Neural cell (in vitro differentiated cells): ENCODE measurements around the gene IQSEC1. TPM values are rescaled to one million over a fixed set of nuclear protein-coding genes. Genes with fewer than 3 reads are reported as not detected.

Source experiments
- H2AFZ ChIP-seq: fragments of 200-600, 300-800 bp; sonication (generic), shearing (Covaris generic); 2 replicates; pipeline ENCODE4 v1.6.0; 2014; ENCODE audit warnings: low read depth, mild to moderate bottlenecking, antibody characterized with exemption, low read length, moderate library complexity
- H3F3A ChIP-seq: fragments of 200-600 bp; shearing (Covaris generic); 2 replicates; pipeline ENCODE4 v1.6.1; 2016; ENCODE audit warnings: mild to moderate bottlenecking, moderate library complexity, mixed read lengths, antibody characterized with exemption, low read length; ENCODE audit not compliant: insufficient read depth, poor library complexity, severe bottlenecking
- H3K27ac ChIP-seq: fragments of 200-600, 300-800 bp; sonication (generic), shearing (Covaris generic); 2 replicates; pipeline ENCODE4 v1.5.1; 2014; ENCODE audit warnings: mild to moderate bottlenecking, low read length, moderate library complexity
- H3K27me3 ChIP-seq: fragments of 300-800, 200-600 bp; sonication (generic), shearing (Covaris generic); 2 replicates; pipeline ENCODE4 v1.6.0; 2014; ENCODE audit warnings: mild to moderate bottlenecking, low read depth, low read length, moderate library complexity; ENCODE audit not compliant: insufficient read depth
- H3K36me3 ChIP-seq: fragments of 300-800, 200-600 bp; sonication (generic), shearing (Covaris generic); 2 replicates; pipeline ENCODE4 v1.5.1; 2014; ENCODE audit warnings: mild to moderate bottlenecking, antibody characterized with exemption, low read length, moderate library complexity; ENCODE audit not compliant: insufficient read depth
- H3K4me2 ChIP-seq: fragments of 300-800, 200-600 bp; sonication (generic), shearing (Covaris generic); 2 replicates; pipeline ENCODE4 v1.6.0; 2014; ENCODE audit warnings: mild to moderate bottlenecking, low read length
- H3K4me3 ChIP-seq: fragments of 300-800, 200-600 bp; sonication (generic), shearing (Covaris generic); 2 replicates; pipeline ENCODE4 v1.5.1; 2014; ENCODE audit warnings: mild to moderate bottlenecking, low read length, moderate library complexity
- H3K79me2 ChIP-seq: fragments of 200-600 bp; shearing (Covaris generic); replicated peaks from 2 replicates; pipeline ENCODE4 v1.6.0; 2014; ENCODE audit warnings: mild to moderate bottlenecking, low read length, moderate library complexity; ENCODE audit not compliant: insufficient read depth
- H3K9ac ChIP-seq: fragments of 300-800, 200-600 bp; sonication (generic), shearing (Covaris generic); 2 replicates; pipeline ENCODE4 v1.6.1; 2016; ENCODE audit warnings: mild to moderate bottlenecking, low read length, mixed read lengths
- H3K9me2 ChIP-seq: fragments of 200-600 bp; shearing (Covaris generic); 2 replicates; pipeline ENCODE4 v1.6.1; 2016; ENCODE audit warnings: mild to moderate bottlenecking, low read length, mixed read lengths; ENCODE audit not compliant: insufficient read depth
- H3K9me3 ChIP-seq: fragments of 200-600, 300-800 bp; sonication (generic), shearing (Covaris generic); 2 replicates; pipeline ENCODE4 v1.6.1; 2016; ENCODE audit warnings: mild to moderate bottlenecking, mixed run types, low read length, moderate library complexity, mixed read lengths
- H4K20me1 ChIP-seq: fragments of 200-600 bp; shearing (Covaris generic); 2 replicates; pipeline ENCODE4 v1.6.1; 2016; ENCODE audit warnings: mild to moderate bottlenecking, mixed run types; ENCODE audit not compliant: insufficient read depth
- EP300 ChIP-seq: fragments of 450-650 bp; conservative IDR thresholded peaks from 2 replicates; pipeline ENCODE4 v1.6.1; 2014; ENCODE audit warnings: antibody characterized with exemption, mild to moderate bottlenecking, moderate library complexity; ENCODE audit not compliant: poor library complexity, severe bottlenecking
- EZH2 ChIP-seq: fragments of 200-600, 300-800 bp; shearing (Covaris generic), sonication (generic); IDR thresholded peaks from 2 replicates; pipeline ENCODE4 v1.6.1; 2014; ENCODE audit warnings: antibody characterized with exemption, low read length, borderline replicate concordance, mild to moderate bottlenecking; ENCODE audit not compliant: insufficient read depth, poor library complexity, severe bottlenecking
- MXI1 ChIP-seq: fragments of 450-650 bp; conservative IDR thresholded peaks from 2 replicates; pipeline ENCODE4 v1.6.1; 2014; ENCODE audit warnings: antibody characterized with exemption, mild to moderate bottlenecking; ENCODE audit not compliant: poor library complexity, severe bottlenecking
- POLR2AphosphoS5 ChIP-seq: IDR thresholded peaks from 2 replicates; pipeline ENCODE4 v1.6.1; 2012
- RAD21 ChIP-seq: fragments of 450-650 bp; conservative IDR thresholded peaks from 2 replicates; pipeline ENCODE4 v1.6.1; 2014; ENCODE audit warnings: antibody characterized with exemption, mild to moderate bottlenecking, moderate library complexity
- SMC3 ChIP-seq: fragments of 450-650 bp; conservative IDR thresholded peaks from 2 replicates; pipeline ENCODE4 v1.6.1; 2014; ENCODE audit warnings: antibody characterized with exemption, mild to moderate bottlenecking, moderate library complexity; ENCODE audit not compliant: poor library complexity
- TAF1 ChIP-seq: IDR thresholded peaks from 2 replicates; pipeline ENCODE4 v1.6.1; 2012; ENCODE audit warnings: low read depth
- polyA plus RNA-seq: library from polyadenylated mRNA; depleted of rRNA; stranded (reverse); fragments of >200 nt; gene quantifications from 2 replicates; pipeline ENCODE4 v1.2.3, GENCODE V29; 2014
- TF ChIP-seq, protein P1 (sequence below): fragments of 450-650 bp; IDR thresholded peaks from 2 replicates; pipeline ENCODE4 v1.5.1; 2014; ENCODE audit warnings: antibody characterized with exemption, mild to moderate bottlenecking, moderate library complexity; ENCODE audit not compliant: poor library complexity, severe bottlenecking
- TF ChIP-seq, protein P2 (sequence below): IDR thresholded peaks from 2 replicates; pipeline ENCODE4 v1.6.1; 2012; ENCODE audit warnings: borderline replicate concordance

Gene IQSEC1
- polyA plus RNA-seq, 1 donor from 2014 or later = 6.0 TPM

DNA sequence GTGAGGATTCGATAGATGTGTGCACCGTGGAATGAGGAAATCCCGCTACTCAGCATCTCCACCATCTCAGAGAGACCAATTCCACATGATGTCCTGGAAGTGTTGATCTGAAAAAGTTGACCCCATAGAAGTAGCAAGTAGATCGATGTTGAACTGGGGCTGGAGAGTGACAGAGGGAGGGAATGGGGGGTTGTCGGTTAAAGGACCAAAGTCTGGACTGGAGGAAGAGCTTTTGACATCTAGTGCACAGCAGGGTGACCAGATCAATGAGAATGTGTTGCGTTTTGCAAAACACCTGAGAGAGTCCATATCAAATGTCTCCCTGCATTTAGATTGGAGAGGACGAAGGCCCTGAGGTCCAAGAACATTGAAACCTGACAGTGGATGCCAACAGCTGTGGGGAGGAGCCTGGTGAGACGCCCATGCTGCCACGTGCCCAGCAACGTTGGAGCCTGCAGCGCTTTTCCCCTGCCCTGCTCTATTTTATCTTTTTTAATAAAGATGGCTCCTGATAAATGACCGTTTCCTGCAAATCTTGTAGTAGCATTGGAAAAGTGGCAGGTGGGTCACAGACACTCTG lies 201.7 kb downstream of the IQSEC1 start:
- Histone ChIP-seq H4K20me1 (no peaks in the 10 kb centered on the region), H3K27ac (no peak overlapping the region), H3K9ac (no peak overlapping the region), H3K9me3 (no peaks in the 10 kb centered on the region), H3K27me3 (no peaks in the 10 kb centered on the region), H2AFZ (no peak overlapping the region), H3K4me3 (no peak overlapping the region), H3F3A (no peaks in the 10 kb centered on the region), H3K36me3 (no peaks in the 10 kb centered on the region), H3K4me2 (no peak overlapping the region), H3K9me2 (no peaks in the 10 kb centered on the region), H3K79me2 (no peaks in the 10 kb centered on the region)
- TF ChIP-seq MXI1 (no peak), EP300 (no peak), RAD21 (no peak), POLR2AphosphoS5 (no peak), TAF1 (no peak), EZH2 (no peak), SMC3 (no peak)
- TF ChIP-seq, protein P1, sequence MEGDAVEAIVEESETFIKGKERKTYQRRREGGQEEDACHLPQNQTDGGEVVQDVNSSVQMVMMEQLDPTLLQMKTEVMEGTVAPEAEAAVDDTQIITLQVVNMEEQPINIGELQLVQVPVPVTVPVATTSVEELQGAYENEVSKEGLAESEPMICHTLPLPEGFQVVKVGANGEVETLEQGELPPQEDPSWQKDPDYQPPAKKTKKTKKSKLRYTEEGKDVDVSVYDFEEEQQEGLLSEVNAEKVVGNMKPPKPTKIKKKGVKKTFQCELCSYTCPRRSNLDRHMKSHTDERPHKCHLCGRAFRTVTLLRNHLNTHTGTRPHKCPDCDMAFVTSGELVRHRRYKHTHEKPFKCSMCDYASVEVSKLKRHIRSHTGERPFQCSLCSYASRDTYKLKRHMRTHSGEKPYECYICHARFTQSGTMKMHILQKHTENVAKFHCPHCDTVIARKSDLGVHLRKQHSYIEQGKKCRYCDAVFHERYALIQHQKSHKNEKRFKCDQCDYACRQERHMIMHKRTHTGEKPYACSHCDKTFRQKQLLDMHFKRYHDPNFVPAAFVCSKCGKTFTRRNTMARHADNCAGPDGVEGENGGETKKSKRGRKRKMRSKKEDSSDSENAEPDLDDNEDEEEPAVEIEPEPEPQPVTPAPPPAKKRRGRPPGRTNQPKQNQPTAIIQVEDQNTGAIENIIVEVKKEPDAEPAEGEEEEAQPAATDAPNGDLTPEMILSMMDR = no peak
- TF ChIP-seq, protein P2, sequence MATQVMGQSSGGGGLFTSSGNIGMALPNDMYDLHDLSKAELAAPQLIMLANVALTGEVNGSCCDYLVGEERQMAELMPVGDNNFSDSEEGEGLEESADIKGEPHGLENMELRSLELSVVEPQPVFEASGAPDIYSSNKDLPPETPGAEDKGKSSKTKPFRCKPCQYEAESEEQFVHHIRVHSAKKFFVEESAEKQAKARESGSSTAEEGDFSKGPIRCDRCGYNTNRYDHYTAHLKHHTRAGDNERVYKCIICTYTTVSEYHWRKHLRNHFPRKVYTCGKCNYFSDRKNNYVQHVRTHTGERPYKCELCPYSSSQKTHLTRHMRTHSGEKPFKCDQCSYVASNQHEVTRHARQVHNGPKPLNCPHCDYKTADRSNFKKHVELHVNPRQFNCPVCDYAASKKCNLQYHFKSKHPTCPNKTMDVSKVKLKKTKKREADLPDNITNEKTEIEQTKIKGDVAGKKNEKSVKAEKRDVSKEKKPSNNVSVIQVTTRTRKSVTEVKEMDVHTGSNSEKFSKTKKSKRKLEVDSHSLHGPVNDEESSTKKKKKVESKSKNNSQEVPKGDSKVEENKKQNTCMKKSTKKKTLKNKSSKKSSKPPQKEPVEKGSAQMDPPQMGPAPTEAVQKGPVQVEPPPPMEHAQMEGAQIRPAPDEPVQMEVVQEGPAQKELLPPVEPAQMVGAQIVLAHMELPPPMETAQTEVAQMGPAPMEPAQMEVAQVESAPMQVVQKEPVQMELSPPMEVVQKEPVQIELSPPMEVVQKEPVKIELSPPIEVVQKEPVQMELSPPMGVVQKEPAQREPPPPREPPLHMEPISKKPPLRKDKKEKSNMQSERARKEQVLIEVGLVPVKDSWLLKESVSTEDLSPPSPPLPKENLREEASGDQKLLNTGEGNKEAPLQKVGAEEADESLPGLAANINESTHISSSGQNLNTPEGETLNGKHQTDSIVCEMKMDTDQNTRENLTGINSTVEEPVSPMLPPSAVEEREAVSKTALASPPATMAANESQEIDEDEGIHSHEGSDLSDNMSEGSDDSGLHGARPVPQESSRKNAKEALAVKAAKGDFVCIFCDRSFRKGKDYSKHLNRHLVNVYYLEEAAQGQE = no peak

DNA sequence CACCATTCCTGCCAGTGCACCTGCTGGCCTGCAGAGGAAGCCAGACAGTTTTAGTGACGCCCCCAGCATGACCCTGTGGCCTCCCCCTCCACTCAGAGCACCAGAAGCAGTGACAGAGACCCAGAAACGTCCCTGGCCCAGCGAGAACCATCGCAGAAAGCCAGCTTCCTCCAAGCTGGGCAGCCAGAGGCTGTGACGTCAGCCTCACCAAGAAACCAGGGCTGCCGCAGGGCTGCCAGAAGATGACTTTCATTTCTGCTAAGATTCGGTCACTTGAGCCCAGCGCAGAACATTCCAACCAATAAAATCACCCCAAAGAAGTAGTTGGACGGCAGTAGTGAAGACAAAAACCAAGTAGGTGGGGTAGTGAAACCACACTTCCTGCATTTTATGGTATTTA lies 202.3 kb downstream of the IQSEC1 start:
- no peak overlapping the region for H3K4me3 ChIP-seq
- H3K9me2 ChIP-seq = no peaks in the 10 kb centered on the region

More for the DNA sequence above, 202.3 kb downstream of the IQSEC1 start:
- H3K27me3 ChIP-seq = no peaks in the 10 kb centered on the region
- no peak overlapping the region for H3K4me2 ChIP-seq
- no peaks in the 10 kb centered on the region for H3K9me3 ChIP-seq
- no peaks in the 10 kb centered on the region for H3K79me2 ChIP-seq
- no peak overlapping the region for H2AFZ ChIP-seq
- no peak overlapping the region for H3K27ac ChIP-seq
- H4K20me1 ChIP-seq = no peaks in the 10 kb centered on the region
- H3K36me3 ChIP-seq = no peaks in the 10 kb centered on the region
- H3K9ac ChIP-seq = no peak overlapping the region
- TF ChIP-seq POLR2AphosphoS5 = no peak
- TF ChIP-seq TAF1 = no peak
- TF ChIP-seq EP300 = no peak
- TF ChIP-seq, protein P1 = no peak
- no peak for TF ChIP-seq EZH2
- no peak for TF ChIP-seq MXI1
- TF ChIP-seq SMC3 = no peak
- TF ChIP-seq, protein P2 = no peak
- H3F3A ChIP-seq = no peaks in the 10 kb centered on the region
